Measurements from ENCODE around the gene KDM4C. TPM values are rescaled to one million over a fixed set of nuclear protein-coding genes. Genes with fewer than 3 reads are reported as not detected.

KDM4C gene
- total RNA-seq, 1 experiment from 2014 or later, result 4.8 TPM

DNA sequence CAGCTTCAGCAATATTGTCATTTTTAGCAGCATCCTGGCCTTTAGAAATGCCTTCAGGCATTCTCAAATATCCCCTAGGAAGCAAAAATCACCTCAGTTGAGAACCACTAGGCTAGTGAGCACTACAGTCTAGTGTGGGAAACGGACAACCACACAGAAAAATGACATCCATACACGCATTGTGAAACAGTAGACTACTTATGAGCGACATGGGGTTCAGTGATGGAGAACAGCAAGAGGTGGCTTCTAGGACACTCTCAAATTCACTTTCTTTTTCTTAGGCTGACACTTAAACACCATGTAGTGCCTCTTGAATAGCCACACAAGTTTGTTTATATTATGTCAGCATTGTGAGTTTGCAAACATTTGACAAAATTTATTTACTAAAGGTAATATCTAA is 203.0 kb downstream of the KDM4C start:
- Histone ChIP-seq H3K27me3 (replicated peaks; ENCODE audit: insufficient read depth, low read depth, low read length, poor library complexity) (no peaks in the 10 kb centered on the region), H3K4me3 (ENCODE audit: low read depth, low read length, poor library complexity, severe bottlenecking) (no peak overlapping the region), H3K27ac (ENCODE audit: low read depth, low read length, poor library complexity, severe bottlenecking) (no peak overlapping the region), H3K36me3 (ENCODE audit: insufficient read depth, low read length, poor library complexity, severe bottlenecking) (no peaks in the 10 kb centered on the region), H3K9me3 (ENCODE audit: low read depth, low read length, poor library complexity, severe bottlenecking) (no peaks in the 10 kb centered on the region), H3K4me1 (ENCODE audit: insufficient read depth, low read length, poor library complexity, severe bottlenecking) (peaks cover 64% of the 10 kb centered on the region)
- CTCF ChIA-PET, result interaction anchor here (0.8 kb wide), 1 partner anchor 16 kb away, joined by 5 read pairs; no protein-coding TSS in a partner anchor
- POLR2A ChIA-PET (ENCODE audit: low non-redundant PET), result no interaction called here
- no peak for TF ChIP-seq EZH2 (IDR thresholded peaks at IDR 0.05; ENCODE audit: borderline replicate concordance, low read depth, low read length, poor library complexity, severe bottlenecking)
- TF ChIP-seq, protein P1, sequence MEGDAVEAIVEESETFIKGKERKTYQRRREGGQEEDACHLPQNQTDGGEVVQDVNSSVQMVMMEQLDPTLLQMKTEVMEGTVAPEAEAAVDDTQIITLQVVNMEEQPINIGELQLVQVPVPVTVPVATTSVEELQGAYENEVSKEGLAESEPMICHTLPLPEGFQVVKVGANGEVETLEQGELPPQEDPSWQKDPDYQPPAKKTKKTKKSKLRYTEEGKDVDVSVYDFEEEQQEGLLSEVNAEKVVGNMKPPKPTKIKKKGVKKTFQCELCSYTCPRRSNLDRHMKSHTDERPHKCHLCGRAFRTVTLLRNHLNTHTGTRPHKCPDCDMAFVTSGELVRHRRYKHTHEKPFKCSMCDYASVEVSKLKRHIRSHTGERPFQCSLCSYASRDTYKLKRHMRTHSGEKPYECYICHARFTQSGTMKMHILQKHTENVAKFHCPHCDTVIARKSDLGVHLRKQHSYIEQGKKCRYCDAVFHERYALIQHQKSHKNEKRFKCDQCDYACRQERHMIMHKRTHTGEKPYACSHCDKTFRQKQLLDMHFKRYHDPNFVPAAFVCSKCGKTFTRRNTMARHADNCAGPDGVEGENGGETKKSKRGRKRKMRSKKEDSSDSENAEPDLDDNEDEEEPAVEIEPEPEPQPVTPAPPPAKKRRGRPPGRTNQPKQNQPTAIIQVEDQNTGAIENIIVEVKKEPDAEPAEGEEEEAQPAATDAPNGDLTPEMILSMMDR (conservative IDR thresholded peaks at IDR 0.05; ENCODE audit: low read depth, low read length), result no peak
- no peak for DNase-seq (ENCODE audit: low spot score)
- BruUV-seq (replicated peaks), result no TSS peak
- intact Hi-C loops (cut with micrococcal nuclease; ENCODE audit: unreplicated experiment), result no loop called here

DNA sequence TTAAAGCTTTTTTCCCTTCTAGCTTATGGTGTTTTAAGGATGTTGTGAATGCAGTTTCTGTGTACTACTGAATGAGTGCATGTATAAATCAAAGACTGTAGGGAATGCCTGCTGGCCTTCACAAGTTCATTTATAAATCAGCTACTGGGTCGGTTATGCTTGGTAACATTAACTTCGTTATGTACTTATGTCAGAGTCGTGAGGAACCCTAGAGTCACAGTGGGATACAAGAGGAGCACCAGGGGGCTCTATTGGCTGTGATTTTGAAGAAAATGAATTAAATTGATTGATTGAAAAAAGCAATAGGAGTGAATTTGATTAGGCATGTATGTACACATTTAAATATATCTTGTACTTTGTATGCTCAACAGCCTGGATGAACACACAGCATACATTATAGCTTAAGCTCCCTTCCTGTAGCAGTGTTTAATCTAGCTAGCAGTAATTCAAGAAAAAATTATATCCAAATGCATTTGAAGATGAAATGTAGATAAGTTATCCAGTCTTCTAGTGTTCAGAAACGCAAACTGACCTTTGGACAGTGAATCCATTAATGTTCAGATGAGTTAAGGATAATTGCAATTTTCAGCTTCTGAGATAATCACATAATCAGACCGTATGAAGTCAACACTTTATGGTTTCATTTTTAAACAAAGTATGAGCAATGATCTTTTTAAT is 204.2 kb downstream of the KDM4C start:
- POLR2A ChIA-PET (ENCODE audit: low non-redundant PET), result interaction anchor here (0.5 kb wide), 1 partner anchor 575 kb away, joined by 3 read pairs; no protein-coding TSS in a partner anchor
- Histone ChIP-seq H3K36me3 (ENCODE audit: insufficient read depth, low read length, poor library complexity, severe bottlenecking) (no peaks in the 10 kb centered on the region), H3K4me1 (ENCODE audit: insufficient read depth, low read length, poor library complexity, severe bottlenecking) (peaks cover 52% of the 10 kb centered on the region), H3K9me3 (ENCODE audit: low read depth, low read length, poor library complexity, severe bottlenecking) (no peaks in the 10 kb centered on the region), H3K27me3 (replicated peaks; ENCODE audit: insufficient read depth, low read depth, low read length, poor library complexity) (no peaks in the 10 kb centered on the region), H3K4me3 (ENCODE audit: low read depth, low read length, poor library complexity, severe bottlenecking) (no peak overlapping the region), H3K27ac (ENCODE audit: low read depth, low read length, poor library complexity, severe bottlenecking) (no peak overlapping the region)
- intact Hi-C loops (cut with micrococcal nuclease; ENCODE audit: unreplicated experiment), result no loop called here
- CTCF ChIA-PET, result no interaction called here
- TF ChIP-seq, protein P1 (conservative IDR thresholded peaks at IDR 0.05; ENCODE audit: low read depth, low read length), result no peak
- TF ChIP-seq EZH2 (IDR thresholded peaks at IDR 0.05; ENCODE audit: borderline replicate concordance, low read depth, low read length, poor library complexity, severe bottlenecking), result no peak
- BruUV-seq (replicated peaks), result no TSS peak
- peak; percentile 23 for DNase-seq (ENCODE audit: low spot score)

DNA sequence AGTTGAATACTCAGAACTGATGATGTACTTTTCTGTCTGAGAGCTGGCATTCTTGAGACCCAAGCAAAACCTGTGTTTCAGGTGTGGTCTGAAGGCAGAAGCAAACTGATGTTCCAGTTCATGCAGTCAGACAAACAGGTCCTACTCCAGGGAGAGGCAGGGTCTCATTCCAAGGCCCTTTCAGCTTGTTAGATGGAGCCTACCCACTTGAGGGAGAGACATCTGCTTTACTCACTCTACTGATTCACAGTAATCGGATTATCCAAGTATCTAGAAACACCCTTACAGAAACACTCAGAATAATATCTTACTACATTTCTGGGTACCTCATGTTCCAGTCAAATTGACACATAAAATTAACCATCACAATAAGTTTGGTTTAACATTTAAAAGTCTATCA is 207.8 kb downstream of the KDM4C start:
- Histone ChIP-seq H3K27me3 (replicated peaks; ENCODE audit: insufficient read depth, low read depth, low read length, poor library complexity) (no peaks in the 10 kb centered on the region), H3K4me3 (ENCODE audit: low read depth, low read length, poor library complexity, severe bottlenecking) (no peak overlapping the region), H3K4me1 (ENCODE audit: insufficient read depth, low read length, poor library complexity, severe bottlenecking) (peaks cover 32% of the 10 kb centered on the region), H3K27ac (ENCODE audit: low read depth, low read length, poor library complexity, severe bottlenecking) (no peak overlapping the region), H3K9me3 (ENCODE audit: low read depth, low read length, poor library complexity, severe bottlenecking) (no peaks in the 10 kb centered on the region), H3K36me3 (ENCODE audit: insufficient read depth, low read length, poor library complexity, severe bottlenecking) (no peaks in the 10 kb centered on the region)
- DNase-seq (ENCODE audit: low spot score), result no peak
- BruUV-seq (replicated peaks), result no TSS peak
- TF ChIP-seq, protein P1 (conservative IDR thresholded peaks at IDR 0.05; ENCODE audit: low read depth, low read length), result no peak
- TF ChIP-seq EZH2 (IDR thresholded peaks at IDR 0.05; ENCODE audit: borderline replicate concordance, low read depth, low read length, poor library complexity, severe bottlenecking), result no peak
- ChIA-PET CTCF (no interaction called here), POLR2A (ENCODE audit: low non-redundant PET) (no interaction called here)
- intact Hi-C loops (cut with micrococcal nuclease; ENCODE audit: unreplicated experiment), result no loop called here
